HepG2 (cell line): ENCODE measurements around the gene MARK4. TPM values are rescaled to one million over a fixed set of nuclear protein-coding genes. Genes with fewer than 3 reads are reported as not detected.

ENCODE experiments used
- ATAC-seq: fragments of 200-7000 bp; cut with Tn5 transposase; 3 replicates; pipeline ENCODE4 v1.9.1; 2020; ENCODE audit warnings: mild to moderate bottlenecking, moderate library complexity
- BruUV-seq: library from RNA; stranded (reverse); fragments of 400-500 nt; replicated peaks from 2 replicates; lab custom pipeline; 2021; lab: Mats Ljungman, UMichigan
- CTCF ChIA-PET: fragments of 300-600 bp; formaldehyde crosslinking; extraction: SDS; loops from one replicate; lab custom pipeline; 2021; ENCODE audit warnings: low total read pairs, inconsistent platforms, low intra/inter-chr PET ratio; lab: Yijun Ruan, JAX
- POLR2A ChIA-PET: fragments of 350-600 bp; sonication (Branson Sonifier 250); formaldehyde crosslinking; loops from one replicate; lab custom pipeline; 2020; ENCODE audit warnings: antibody characterized with exemption, inconsistent platforms; lab: Yijun Ruan, JAX
- DNase-seq: peaks from one replicate; pipeline ENCODE4 v3.0.0-alpha.2; 2015; ENCODE audit warnings: low spot score
- FAIRE-seq: peaks from 3 replicates; lab custom pipeline; 2011; peaks lifted over from hg19 to GRCh38; lab: Jason Lieb, UNC
- H2AFZ ChIP-seq: one replicate; pipeline ENCODE4 v1.6.1; 2011; ENCODE audit warnings: low read length, inconsistent platforms
- H3K27ac ChIP-seq: fragments of 300-600 bp; 3 replicates; pipeline ENCODE4 v1.8.0; 2011; ENCODE audit warnings: mixed run types, mild to moderate bottlenecking, mixed read lengths, low read length, inconsistent platforms; ENCODE audit not compliant: insufficient read depth; ENCODE audit errors: extremely low read length
- H3K27me3 ChIP-seq, 2 experiments: fragments of 200-600 bp in 1 of 2; 2 replicates in 1 of 2; 3 replicates in 1 of 2; pipeline versions ENCODE4 v1.6.0 to v1.8.0; 2011; ENCODE audit warnings: low read length in 2 of 2, mild to moderate bottlenecking in 2 of 2, moderate library complexity in 2 of 2, inconsistent platforms in 1 of 2; ENCODE audit not compliant: insufficient read depth in 2 of 2, control insufficient read depth in 1 of 2
- H3K36me3 ChIP-seq, 2 experiments: fragments of 200-600 bp in 1 of 2; replicated peaks in 1 of 2; 2 replicates in 1 of 2; 3 replicates in 1 of 2; pipeline versions ENCODE4 v1.5.1 to v1.8.0; 2011; ENCODE audit warnings: low read length in 2 of 2, inconsistent platforms in 1 of 2; ENCODE audit not compliant: insufficient read depth in 2 of 2, control insufficient read depth in 1 of 2
- H3K4me1 ChIP-seq: 2 replicates; pipeline ENCODE4 v1.5.1; 2012; ENCODE audit warnings: low read length, inconsistent platforms; ENCODE audit not compliant: insufficient read depth
- H3K4me2 ChIP-seq: 2 replicates; pipeline ENCODE4 v1.6.0; 2011; ENCODE audit warnings: low read depth, low read length, inconsistent platforms
- H3K4me3 ChIP-seq, 3 experiments: fragments of 200-600 bp in 1 of 3; sonication (generic), shearing (Covaris generic) in 1 of 3; replicated peaks in 1 of 3; 2 replicates each; pipeline ENCODE4 v1.5.1; 2011 to 2016; ENCODE audit warnings: low read length in 3 of 3, inconsistent platforms in 2 of 3, low read depth in 2 of 3, mild to moderate bottlenecking in 2 of 3, control low read depth in 1 of 3, mixed read lengths in 1 of 3; ENCODE audit not compliant: insufficient read depth in 1 of 3
- H3K79me2 ChIP-seq: one replicate; pipeline ENCODE4 v1.6.1; 2011; ENCODE audit warnings: low read length, inconsistent platforms; ENCODE audit not compliant: insufficient read depth
- H3K9ac ChIP-seq: 2 replicates; pipeline ENCODE4 v1.6.0; 2011; ENCODE audit warnings: mild to moderate bottlenecking, low read depth, low read length, inconsistent platforms; ENCODE audit not compliant: insufficient read depth
- H3K9me3 ChIP-seq: 2 replicates; pipeline ENCODE4 v1.5.1; 2012; ENCODE audit warnings: mild to moderate bottlenecking, low read length
- H4K20me1 ChIP-seq: 2 replicates; pipeline ENCODE4 v1.6.0; 2011; ENCODE audit warnings: inconsistent platforms, mild to moderate bottlenecking, low read length, moderate library complexity; ENCODE audit not compliant: insufficient read depth
- AGO2 ChIP-seq: fragments of 200-400 bp; formaldehyde crosslinking; optimal IDR thresholded peaks from 2 replicates; pipeline ENCODE3; 2017; ENCODE audit warnings: mild to moderate bottlenecking, low read depth, low read length, moderate library complexity
- MAFF ChIP-seq: IDR thresholded peaks from 2 replicates; pipeline ENCODE4 v1.6.1; 2011; ENCODE audit warnings: low read depth, low read length, improper control_type of control experiment
- MAFG ChIP-seq: sonication (generic); formaldehyde crosslinking; IDR thresholded peaks from 2 replicates; pipeline ENCODE4 v1.5.1; 2020; ENCODE audit warnings: mild to moderate bottlenecking, missing genetic modification reagents
- MAFK ChIP-seq, 2 experiments: IDR thresholded peaks in 1 of 2; conservative IDR thresholded peaks in 1 of 2; 2 replicates each; pipeline ENCODE4 v1.6.1; 2011; ENCODE audit warnings: improper control_type of control experiment in 2 of 2, low read length in 2 of 2
- NFE2L2 ChIP-seq: fragments of 150-350 bp; IDR thresholded peaks from 2 replicates; pipeline ENCODE4 v1.6.1; 2014; ENCODE audit warnings: low read length
- ZNF30 ChIP-seq: sonication (generic); formaldehyde crosslinking; IDR thresholded peaks from 2 replicates; pipeline ENCODE4 v1.5.0; 2020; ENCODE audit warnings: mild to moderate bottlenecking, missing genetic modification reagents
- WGBS: methylation state at CpG from one replicate; pipeline ENCODE4 v1.1.6; 2017; ENCODE audit warnings: low lambda C conversion rate; 5-methylcytosine and 5-hydroxymethylcytosine counted together
- in situ Hi-C: cut with HindIII; loops from 2 replicates; pipeline ENCODE4 v1.10.0; 2017; ENCODE audit warnings: low pct_unique_long_range_greater_than_20kb; ENCODE audit not compliant: extremely low pct_ligation_motif_present
- intact Hi-C: fragments of 100-400 bp; cut with micrococcal nuclease; formaldehyde crosslinking; loops from one replicate; pipeline ENCODE4 v1.10.0; 2022; ENCODE audit not compliant: unreplicated experiment
- polyA plus RNA-seq, 8 experiments: library from polyadenylated mRNA; depleted of rRNA in 3 of 8; stranded (reverse) in 7 of 8; unstranded in 1 of 8; fragments of >200 nt; fragmentation: Illumina TruSeq in 4 of 8; extraction: Trizol in 4 of 8; gene quantifications; 2 replicates each; pipeline versions ENCODE4 v1.2.1 to v1.2.3, GENCODE V29; 2011 to 2016; ENCODE audit warnings: low read depth in 4 of 8, missing spikeins in 1 of 8, mixed read lengths in 1 of 8; ENCODE audit not compliant: insufficient read depth in 1 of 8
- total RNA-seq, 5 experiments: library from RNA; depleted of rRNA; stranded (reverse); fragments of >200 nt; fragmentation: Illumina TruSeq; extraction: Trizol; gene quantifications; 2 replicates each; pipeline ENCODE4 v1.2.3, GENCODE V29; 2016; ENCODE audit warnings: low read depth in 1 of 5
- TF ChIP-seq, protein P1 (sequence below): sonication (generic); formaldehyde crosslinking; IDR thresholded peaks from 2 replicates; pipeline ENCODE4 v1.4.0; 2020; ENCODE audit warnings: mild to moderate bottlenecking, missing genetic modification reagents

Gene MARK4
- total and polyA plus RNA-seq, 2 of the 13 experiments (the other 11 are each of a cell fraction or from before 2014, with no cell fraction given): 7.0 to 12.2 TPM

DNA sequence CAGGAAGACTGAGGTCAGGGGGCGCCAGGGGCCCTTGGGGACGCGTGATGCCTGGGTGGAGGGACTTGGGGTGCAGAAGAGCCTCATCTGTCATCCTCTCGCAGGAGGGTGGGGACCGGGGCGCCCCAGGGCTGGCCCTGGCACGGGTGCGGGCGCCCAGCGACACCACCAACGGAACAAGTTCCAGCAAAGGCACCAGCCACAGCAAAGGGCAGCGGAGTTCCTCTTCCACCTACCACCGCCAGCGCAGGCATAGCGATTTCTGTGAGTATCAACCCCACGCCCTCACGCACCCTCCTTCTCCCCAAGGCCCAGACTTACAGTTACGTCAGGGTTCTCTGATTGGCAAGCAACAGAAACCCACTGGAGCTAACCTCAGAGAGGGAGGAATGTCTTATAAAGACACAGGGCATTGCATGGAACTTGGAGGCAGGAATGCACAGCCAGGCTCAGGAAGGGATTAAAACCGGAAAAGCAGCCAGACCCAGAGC is 29.4 kb downstream of the MARK4 start:
- ChIA-PET CTCF (no interaction called here), POLR2A (no interaction called here)
- in situ Hi-C loops: no loop called here
- no peaks in the 10 kb centered on the region for H3K27me3 ChIP-seq
- no peak for FAIRE-seq
- no peak overlapping the region for H3K4me3 ChIP-seq
- TF ChIP-seq, protein P1, sequence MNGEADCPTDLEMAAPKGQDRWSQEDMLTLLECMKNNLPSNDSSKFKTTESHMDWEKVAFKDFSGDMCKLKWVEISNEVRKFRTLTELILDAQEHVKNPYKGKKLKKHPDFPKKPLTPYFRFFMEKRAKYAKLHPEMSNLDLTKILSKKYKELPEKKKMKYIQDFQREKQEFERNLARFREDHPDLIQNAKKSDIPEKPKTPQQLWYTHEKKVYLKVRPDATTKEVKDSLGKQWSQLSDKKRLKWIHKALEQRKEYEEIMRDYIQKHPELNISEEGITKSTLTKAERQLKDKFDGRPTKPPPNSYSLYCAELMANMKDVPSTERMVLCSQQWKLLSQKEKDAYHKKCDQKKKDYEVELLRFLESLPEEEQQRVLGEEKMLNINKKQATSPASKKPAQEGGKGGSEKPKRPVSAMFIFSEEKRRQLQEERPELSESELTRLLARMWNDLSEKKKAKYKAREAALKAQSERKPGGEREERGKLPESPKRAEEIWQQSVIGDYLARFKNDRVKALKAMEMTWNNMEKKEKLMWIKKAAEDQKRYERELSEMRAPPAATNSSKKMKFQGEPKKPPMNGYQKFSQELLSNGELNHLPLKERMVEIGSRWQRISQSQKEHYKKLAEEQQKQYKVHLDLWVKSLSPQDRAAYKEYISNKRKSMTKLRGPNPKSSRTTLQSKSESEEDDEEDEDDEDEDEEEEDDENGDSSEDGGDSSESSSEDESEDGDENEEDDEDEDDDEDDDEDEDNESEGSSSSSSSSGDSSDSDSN: 0 out of 2 replicates have a peak, but pooled peaks have one; percentile 13
- TF ChIP-seq MAFG (CRISPR knock-in tag): no peak
- TF ChIP-seq AGO2: peak; percentile 61
- H3K36me3 ChIP-seq: peaks cover 11 to 18% of the 10 kb centered on the region in 2 experiments; a peak in 4 of 5 replicates
- peaks cover 30% of the 10 kb centered on the region for H3K4me1 ChIP-seq
- H2AFZ ChIP-seq: no peak overlapping the region
- H3K9me3 ChIP-seq: no peaks in the 10 kb centered on the region
- H4K20me1 ChIP-seq: no peaks in the 10 kb centered on the region
- no peaks in the 10 kb centered on the region for H3K79me2 ChIP-seq
- 97% methylated on average over 13 of the region's 19 CpGs for WGBS
- H3K27ac ChIP-seq: no peak overlapping the region
- BruUV-seq: no TSS peak
- intact Hi-C loops: no loop called here
- no peak for DNase-seq
- no peak for ATAC-seq
- no peak overlapping the region for H3K9ac ChIP-seq
- no peak overlapping the region for H3K4me2 ChIP-seq

DNA sequence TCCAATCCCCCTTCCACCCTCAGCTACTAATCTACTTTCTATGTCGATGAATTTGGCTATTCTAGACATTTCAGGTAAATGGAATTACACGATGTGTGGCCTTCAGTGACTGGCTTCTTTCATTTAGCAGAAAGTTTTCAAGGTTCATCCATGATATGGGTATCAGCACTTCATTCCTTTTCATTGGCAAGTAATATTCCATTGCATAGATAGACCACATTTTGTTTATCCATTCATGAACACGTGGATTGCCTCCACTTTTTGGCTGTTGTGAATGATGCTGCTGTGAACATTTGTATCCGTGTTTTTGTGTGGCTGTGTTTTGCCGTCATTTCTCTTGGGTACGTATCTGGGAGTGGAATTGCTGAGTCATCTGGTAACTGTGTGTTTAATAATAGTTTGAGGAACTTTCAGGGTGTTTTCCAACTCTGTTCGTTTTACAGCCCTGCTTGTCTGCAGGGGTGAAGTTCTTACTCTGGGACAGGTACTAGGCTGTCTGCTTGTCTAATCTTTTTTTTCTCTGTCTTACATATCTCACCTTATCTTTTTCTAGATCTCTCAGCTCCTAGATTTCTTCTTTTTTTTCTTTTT is 32.5 kb downstream of the MARK4 start:
- Histone ChIP-seq H4K20me1 (no peaks in the 10 kb centered on the region), H3K27me3 (no peaks in the 10 kb centered on the region), H3K4me3 (no peak overlapping the region), H3K27ac (no peak overlapping the region), H3K36me3 (peaks cover 6 to 17% of the 10 kb centered on the region in 2 experiments; a peak in 4 of 5 replicates), H3K4me1 (peaks cover 15% of the 10 kb centered on the region), H3K4me2 (no peak overlapping the region), H2AFZ (no peak overlapping the region), H3K9ac (no peak overlapping the region), H3K9me3 (no peaks in the 10 kb centered on the region), H3K79me2 (no peaks in the 10 kb centered on the region)
- ATAC-seq (no peak), FAIRE-seq (no peak), DNase-seq (no peak)
- intact Hi-C loops: no loop called here
- no TSS peak for BruUV-seq
- CTCF ChIA-PET: no interaction called here
- 84% methylated on average over 7 of the region's 7 CpGs for WGBS
- in situ Hi-C loops: no loop called here
- POLR2A ChIA-PET: no interaction called here
- TF ChIP-seq NFE2L2 (peak; percentile 84), MAFK (conservative IDR thresholded peaks at IDR 0.05 in 1 of 2, IDR thresholded peaks at IDR 0.05 in 1 of 2; ENCODE audit: low read length in 2 of 2) (peak; percentile 58 to 79), MAFF (peak; percentile 59), ZNF30 (no peak)
